PC-9 (cell line): Measurements from ENCODE around the gene GDPD5.

Experiments used
- EZH2 ChIP-seq: fragments of 200-600 bp; sonication (generic); IDR thresholded peaks from 2 replicates; pipeline ENCODE4 v1.8.0; 2017; ENCODE audit warnings: antibody characterized with exemption, low read depth
- TF ChIP-seq, protein P1 (sequence below): fragments of 200-600 bp; sonication (generic); conservative IDR thresholded peaks from 2 replicates; pipeline ENCODE4 v1.6.1; 2017; ENCODE audit warnings: mixed run types, antibody characterized with exemption, mild to moderate bottlenecking, moderate library complexity

DNA sequence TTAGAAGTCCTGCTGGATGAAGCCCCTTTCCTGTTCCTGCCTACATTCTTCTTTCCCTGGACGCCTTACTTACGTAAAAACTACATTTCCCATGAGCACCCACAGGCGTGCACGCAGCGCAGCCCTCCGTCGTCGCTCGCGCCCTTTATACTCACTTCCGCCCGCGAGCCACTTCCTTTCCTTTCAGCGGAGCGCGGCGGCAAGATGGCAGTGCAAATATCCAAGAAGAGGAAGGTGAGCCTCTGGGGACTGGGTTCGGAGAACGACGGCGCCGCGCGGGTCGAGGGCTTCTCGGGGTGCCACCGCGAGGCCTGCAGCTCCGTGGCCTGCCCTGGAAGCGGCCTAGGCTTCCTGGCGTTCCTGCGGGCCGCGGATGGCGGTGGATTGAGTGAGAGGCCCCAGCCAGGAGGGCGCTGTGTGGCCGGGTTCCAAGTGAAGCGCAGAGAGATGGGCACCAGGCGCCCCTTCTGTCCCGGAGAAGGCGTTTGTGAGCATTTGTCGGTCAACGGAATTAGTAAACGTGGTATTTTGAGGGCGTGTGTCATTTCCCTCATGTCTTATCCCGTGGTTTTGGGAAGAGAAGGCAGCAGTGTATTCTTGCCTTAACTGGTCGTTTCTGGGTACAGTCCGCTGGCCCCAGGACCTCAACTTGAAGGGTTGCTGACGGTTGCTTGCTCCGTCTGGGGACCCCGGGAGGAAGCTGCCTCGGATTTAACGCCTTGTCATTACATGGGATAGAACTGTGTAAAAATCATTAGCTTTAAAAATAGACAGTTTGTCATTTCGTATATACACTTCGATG, 126.2 kb downstream of the GDPD5 start, which contains the start of gene RPS3:
- TF ChIP-seq, protein P1, sequence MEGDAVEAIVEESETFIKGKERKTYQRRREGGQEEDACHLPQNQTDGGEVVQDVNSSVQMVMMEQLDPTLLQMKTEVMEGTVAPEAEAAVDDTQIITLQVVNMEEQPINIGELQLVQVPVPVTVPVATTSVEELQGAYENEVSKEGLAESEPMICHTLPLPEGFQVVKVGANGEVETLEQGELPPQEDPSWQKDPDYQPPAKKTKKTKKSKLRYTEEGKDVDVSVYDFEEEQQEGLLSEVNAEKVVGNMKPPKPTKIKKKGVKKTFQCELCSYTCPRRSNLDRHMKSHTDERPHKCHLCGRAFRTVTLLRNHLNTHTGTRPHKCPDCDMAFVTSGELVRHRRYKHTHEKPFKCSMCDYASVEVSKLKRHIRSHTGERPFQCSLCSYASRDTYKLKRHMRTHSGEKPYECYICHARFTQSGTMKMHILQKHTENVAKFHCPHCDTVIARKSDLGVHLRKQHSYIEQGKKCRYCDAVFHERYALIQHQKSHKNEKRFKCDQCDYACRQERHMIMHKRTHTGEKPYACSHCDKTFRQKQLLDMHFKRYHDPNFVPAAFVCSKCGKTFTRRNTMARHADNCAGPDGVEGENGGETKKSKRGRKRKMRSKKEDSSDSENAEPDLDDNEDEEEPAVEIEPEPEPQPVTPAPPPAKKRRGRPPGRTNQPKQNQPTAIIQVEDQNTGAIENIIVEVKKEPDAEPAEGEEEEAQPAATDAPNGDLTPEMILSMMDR, result peak; percentile 37; the same call in 1 of the 2 replicates
- TF ChIP-seq EZH2, result no peak
